A549 (cell line): ENCODE measurements around the gene FOSL1. TPM values are rescaled to one million over a fixed set of nuclear protein-coding genes. Genes with fewer than 3 reads are reported as not detected.

ENCODE experiments used
- ATAC-seq, 2 experiments: fragments of 200-7000 bp in 1 of 2; fragments of >200 bp in 1 of 2; cut with Nextera tagmentation in 1 of 2; cut with Tn5 transposase in 1 of 2; 3 replicates each; pipeline versions ENCODE4 v1.8.0 to v1.9.1; 2018 to 2020; ENCODE audit warnings: mild to moderate bottlenecking in 1 of 2, moderate library complexity in 1 of 2
- CTCF ChIA-PET: fragments of 300-600 bp; sonication (Branson Sonifier 250); formaldehyde crosslinking; extraction: SDS; loops from one replicate; lab custom pipeline; 2021; ENCODE audit warnings: antibody characterized with exemption, inconsistent platforms; lab: Yijun Ruan, JAX
- POLR2A ChIA-PET: fragments of 350-600 bp; formaldehyde crosslinking; extraction: SDS; loops from one replicate; lab custom pipeline; 2021; ENCODE audit warnings: antibody characterized with exemption, inconsistent platforms; lab: Yijun Ruan, JAX
- DNase-seq, 2 experiments: peaks; one replicate each; pipeline versions ENCODE4 v3.0.0 to v3.0.0-alpha.2; 2011 to 2016; ENCODE audit warnings: low read depth in 1 of 2, low spot score in 1 of 2
- FAIRE-seq: peaks from 2 replicates; lab custom pipeline; 2011; peaks lifted over from hg19 to GRCh38; lab: Jason Lieb, UNC
- H3K27ac ChIP-seq, 2 experiments: fragments of >200 bp; sonication (Bioruptor Twin); formaldehyde crosslinking; 3 replicates each; pipeline ENCODE4 v1.5.1; 2016 to 2017
- H3K4me1 ChIP-seq: fragments of >200 bp; sonication (Bioruptor Twin); formaldehyde crosslinking; 3 replicates; pipeline ENCODE4 v1.6.1; 2016
- H3K4me2 ChIP-seq: fragments of >200 bp; sonication (Bioruptor Twin); formaldehyde crosslinking; 3 replicates; pipeline ENCODE4 v1.6.1; 2016
- H3K4me3 ChIP-seq: fragments of >200 bp; sonication (Bioruptor Twin); formaldehyde crosslinking; 3 replicates; pipeline ENCODE4 v1.5.1; 2016
- H3K9me3 ChIP-seq: fragments of >200 bp; sonication (Bioruptor Twin); formaldehyde crosslinking; 3 replicates; pipeline ENCODE4 v1.6.1; 2016
- ATOH8 ChIP-seq: fragments of 250-450 bp; sonication (Bioruptor Pico); IDR thresholded peaks from 2 replicates; pipeline ENCODE4 v1.5.0; 2020; ENCODE audit warnings: low read depth, mild to moderate bottlenecking, moderate library complexity
- CBX2 ChIP-seq: fragments of 200-600 bp; sonication (generic); IDR thresholded peaks from 2 replicates; pipeline ENCODE4 v1.6.1; 2016; ENCODE audit warnings: low read depth, mild to moderate bottlenecking, borderline replicate concordance
- CBX8 ChIP-seq: fragments of 200-600 bp; sonication (generic); IDR thresholded peaks from 2 replicates; pipeline ENCODE4 v1.6.1; 2016
- CHD2 ChIP-seq: fragments of 150-350 bp; IDR thresholded peaks from 2 replicates; pipeline ENCODE4 v1.6.1; 2014; ENCODE audit warnings: low read length; ENCODE audit not compliant: partially characterized antibody
- E2F6 ChIP-seq: IDR thresholded peaks from 2 replicates; pipeline ENCODE4 v1.6.1; 2012; ENCODE audit warnings: low read depth, borderline replicate concordance
- FOSB ChIP-seq: fragments of 250-450 bp; sonication (Bioruptor Pico); IDR thresholded peaks from 2 replicates; pipeline ENCODE4 v1.5.0; 2020; ENCODE audit warnings: mild to moderate bottlenecking, moderate library complexity
- FOSL2 ChIP-seq, 2 experiments: fragments of 450-650 bp in 1 of 2; fragments of >200 bp in 1 of 2; sonication (Bioruptor Twin) in 1 of 2; formaldehyde crosslinking; IDR thresholded peaks; 2 replicates each; pipeline versions ENCODE4 v1.5.0 to v1.6.1; 2016 to 2020; ENCODE audit warnings: mild to moderate bottlenecking in 1 of 2, moderate library complexity in 1 of 2
- FOXS1 ChIP-seq: fragments of 250-450 bp; sonication (Bioruptor Pico); IDR thresholded peaks from 2 replicates; pipeline ENCODE4 v1.5.0; 2020; ENCODE audit warnings: mild to moderate bottlenecking, moderate library complexity
- HOXB13 ChIP-seq: fragments of 250-450 bp; sonication (Bioruptor Pico); IDR thresholded peaks from 2 replicates; pipeline ENCODE4 v1.5.0; 2020; ENCODE audit warnings: low read depth, mild to moderate bottlenecking, moderate library complexity
- HOXB5 ChIP-seq: fragments of 250-450 bp; sonication (Bioruptor Pico); IDR thresholded peaks from 2 replicates; pipeline ENCODE4 v1.5.0; 2020; ENCODE audit warnings: mild to moderate bottlenecking, moderate library complexity
- MAX ChIP-seq: IDR thresholded peaks from 2 replicates; pipeline ENCODE4 v1.6.1; 2012
- MYC ChIP-seq: IDR thresholded peaks from 2 replicates; pipeline ENCODE4 v1.6.1; 2012; ENCODE audit warnings: mild to moderate bottlenecking, inconsistent platforms, low read length, improper control_type of control experiment, borderline replicate concordance
- NPAS2 ChIP-seq: fragments of 250-450 bp; sonication (Bioruptor Pico); IDR thresholded peaks from 2 replicates; pipeline ENCODE4 v1.8.0; 2022; ENCODE audit warnings: mild to moderate bottlenecking, moderate library complexity, borderline replicate concordance
- NR3C1 ChIP-seq: fragments of >200 bp; sonication (Bioruptor Twin); formaldehyde crosslinking; IDR thresholded peaks from 3 replicates; pipeline ENCODE4 v1.6.1; 2017
- POLR2A ChIP-seq: IDR thresholded peaks from 2 replicates; pipeline ENCODE4 v1.6.1; 2012; ENCODE audit warnings: mild to moderate bottlenecking, low read length
- POLR2AphosphoS2 ChIP-seq: conservative IDR thresholded peaks from 2 replicates; pipeline ENCODE4 v1.6.1; 2012; ENCODE audit warnings: low read length, improper control_type of control experiment, inconsistent platforms
- RNF2 ChIP-seq: fragments of 200-600 bp; sonication (generic); IDR thresholded peaks from 2 replicates; pipeline ENCODE4 v1.6.1; 2016; ENCODE audit warnings: low read depth, mild to moderate bottlenecking, antibody characterized with exemption, moderate library complexity, borderline replicate concordance
- SMC3 ChIP-seq: fragments of >200 bp; sonication (Bioruptor Twin); formaldehyde crosslinking; IDR thresholded peaks from 3 replicates; pipeline ENCODE4 v1.6.1; 2018; ENCODE audit warnings: inconsistent platforms
- TFCP2L1 ChIP-seq: fragments of 250-450 bp; sonication (Bioruptor Pico); IDR thresholded peaks from 2 replicates; pipeline ENCODE4 v1.5.0; 2021; ENCODE audit warnings: mild to moderate bottlenecking
- USF2 ChIP-seq: fragments of 450-650 bp; IDR thresholded peaks from 2 replicates; pipeline ENCODE4 v1.6.1; 2014; ENCODE audit warnings: antibody characterized with exemption
- ZFP36 ChIP-seq: fragments of 450-650 bp; IDR thresholded peaks from 2 replicates; pipeline ENCODE4 v1.6.1; 2014; ENCODE audit warnings: borderline replicate concordance; ENCODE audit not compliant: partially characterized antibody
- ZSCAN20 ChIP-seq: fragments of 250-450 bp; sonication (Bioruptor Pico); IDR thresholded peaks from 2 replicates; pipeline ENCODE4 v1.8.0; 2022; ENCODE audit warnings: mild to moderate bottlenecking, moderate library complexity
- WGBS: methylation state at CpG from one replicate; pipeline ENCODE4 v1.1.6; 2017; ENCODE audit errors: missing lambda C conversion rate; 5-methylcytosine and 5-hydroxymethylcytosine counted together
- polyA plus RNA-seq, 4 experiments: library from polyadenylated mRNA; depleted of rRNA in 3 of 4; stranded (reverse); fragments of >200 nt; fragmentation: RNase III in 1 of 4; extraction: RNeasy Plus Mini Kit Qiagen cat#74134 plus additional on column Dnase treatment in 1 of 4; gene quantifications; 2 replicates in 3 of 4; 3 replicates in 1 of 4; pipeline ENCODE4 v1.2.3, GENCODE V29; 2011 to 2017
- TF ChIP-seq, protein P1 (sequence below): fragments of >200 bp; sonication (Bioruptor Twin); formaldehyde crosslinking; IDR thresholded peaks from 3 replicates; pipeline ENCODE4 v1.6.1; 2016
- TF ChIP-seq, protein P2 (sequence below): fragments of >200 bp; sonication (Bioruptor Twin); formaldehyde crosslinking; IDR thresholded peaks from 2 replicates; pipeline ENCODE4 v1.6.1; 2016
- TF ChIP-seq, protein P3 (sequence below): fragments of 250-450 bp; sonication (Bioruptor Pico); IDR thresholded peaks from 2 replicates; pipeline ENCODE4 v1.5.0; 2021; ENCODE audit warnings: mild to moderate bottlenecking, moderate library complexity, borderline replicate concordance
- TF ChIP-seq, protein P4 (sequence below): fragments of >200 bp; sonication (Bioruptor Twin); formaldehyde crosslinking; IDR thresholded peaks from 3 replicates; pipeline ENCODE4 v1.5.1; 2016

FOSL1 gene
- polyA plus RNA-seq, 2 of the 4 experiments (the other 2 are of a cell fraction) = 6.7 to 24.1 TPM

DNA sequence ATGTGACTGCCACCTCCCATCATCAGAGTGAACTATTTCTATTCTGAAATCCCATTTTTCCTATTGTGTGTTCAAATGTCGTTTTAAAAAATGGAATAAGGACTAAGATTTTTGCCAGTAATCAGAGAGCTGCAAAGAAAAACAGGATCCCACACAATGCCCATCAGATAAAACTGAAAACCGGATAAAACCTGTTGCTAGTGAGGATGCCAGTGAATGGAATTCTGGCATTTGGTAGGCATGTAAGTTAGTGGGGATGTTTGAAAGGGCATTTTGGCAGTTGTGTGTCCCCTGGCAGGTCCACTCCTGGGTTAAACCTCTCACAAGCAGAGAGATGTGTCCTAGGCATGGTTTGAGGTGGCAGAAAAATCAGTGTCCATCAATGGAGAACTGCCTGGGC is 25.2 kb upstream of the FOSL1 start:
- TF ChIP-seq POLR2AphosphoS2 (no peak), NR3C1 (no peak), CBX8 (no peak), ZFP36 (no peak), SMC3 (no peak), CBX2 (no peak), E2F6 (no peak), RNF2 (no peak), FOXS1 (no peak), MYC (no peak)
- TF ChIP-seq, protein P1, sequence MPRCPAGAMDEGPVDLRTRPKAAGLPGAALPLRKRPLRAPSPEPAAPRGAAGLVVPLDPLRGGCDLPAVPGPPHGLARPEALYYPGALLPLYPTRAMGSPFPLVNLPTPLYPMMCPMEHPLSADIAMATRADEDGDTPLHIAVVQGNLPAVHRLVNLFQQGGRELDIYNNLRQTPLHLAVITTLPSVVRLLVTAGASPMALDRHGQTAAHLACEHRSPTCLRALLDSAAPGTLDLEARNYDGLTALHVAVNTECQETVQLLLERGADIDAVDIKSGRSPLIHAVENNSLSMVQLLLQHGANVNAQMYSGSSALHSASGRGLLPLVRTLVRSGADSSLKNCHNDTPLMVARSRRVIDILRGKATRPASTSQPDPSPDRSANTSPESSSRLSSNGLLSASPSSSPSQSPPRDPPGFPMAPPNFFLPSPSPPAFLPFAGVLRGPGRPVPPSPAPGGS = no peak
- TF ChIP-seq, protein P2, sequence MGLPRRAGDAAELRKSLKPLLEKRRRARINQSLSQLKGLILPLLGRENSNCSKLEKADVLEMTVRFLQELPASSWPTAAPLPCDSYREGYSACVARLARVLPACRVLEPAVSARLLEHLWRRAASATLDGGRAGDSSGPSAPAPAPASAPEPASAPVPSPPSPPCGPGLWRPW = no peak
- TF ChIP-seq, protein P3, sequence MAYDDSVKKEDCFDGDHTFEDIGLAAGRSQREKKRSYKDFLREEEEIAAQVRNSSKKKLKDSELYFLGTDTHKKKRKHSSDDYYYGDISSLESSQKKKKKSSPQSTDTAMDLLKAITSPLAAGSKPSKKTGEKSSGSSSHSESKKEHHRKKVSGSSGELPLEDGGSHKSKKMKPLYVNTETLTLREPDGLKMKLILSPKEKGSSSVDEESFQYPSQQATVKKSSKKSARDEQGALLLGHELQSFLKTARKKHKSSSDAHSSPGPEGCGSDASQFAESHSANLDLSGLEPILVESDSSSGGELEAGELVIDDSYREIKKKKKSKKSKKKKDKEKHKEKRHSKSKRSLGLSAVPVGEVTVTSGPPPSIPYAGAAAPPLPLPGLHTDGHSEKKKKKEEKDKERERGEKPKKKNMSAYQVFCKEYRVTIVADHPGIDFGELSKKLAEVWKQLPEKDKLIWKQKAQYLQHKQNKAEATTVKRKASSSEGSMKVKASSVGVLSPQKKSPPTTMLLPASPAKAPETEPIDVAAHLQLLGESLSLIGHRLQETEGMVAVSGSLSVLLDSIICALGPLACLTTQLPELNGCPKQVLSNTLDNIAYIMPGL (CRISPR knock-in tag) = no peak
- DNase-seq = no peak
- ATAC-seq = no peak
- H3K9me3 ChIP-seq = no peaks in the 10 kb centered on the region
- peaks cover 6% of the 10 kb centered on the region for H3K4me1 ChIP-seq
- WGBS = 59% methylated on average over 2 of the region's 2 CpGs
- H3K27ac ChIP-seq = no peak overlapping the region
- ChIA-PET CTCF (interaction anchor here (0.8 to 31.6 kb wide), 2 partner anchors 12 to 32 kb away, joined by 3 to 618 read pairs; partner anchors contain the start of genes CCDC85B, FIBP and FOSL1), POLR2A (no interaction called here)
- no peak overlapping the region for H3K4me2 ChIP-seq
- no peak overlapping the region for H3K4me3 ChIP-seq
- FAIRE-seq = no peak

DNA sequence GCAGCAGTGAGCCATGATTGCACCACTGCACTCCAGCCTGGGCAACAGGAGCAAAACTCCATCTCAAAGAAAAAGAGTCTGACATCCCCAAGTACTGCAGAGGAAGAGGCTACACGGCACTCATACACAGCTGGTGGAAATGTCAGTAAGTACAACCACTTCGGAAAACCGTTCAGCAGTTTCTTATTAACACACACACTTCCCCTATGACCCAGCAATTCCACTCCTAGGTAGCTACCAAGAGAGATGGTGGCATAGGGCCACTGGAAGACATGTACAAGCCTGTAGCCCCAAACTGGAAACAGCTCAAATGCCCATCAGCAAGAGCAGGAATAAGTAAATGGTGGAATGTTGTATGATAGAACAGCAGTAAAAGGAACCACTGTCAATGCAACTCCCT is 22.4 kb upstream of the FOSL1 start:
- 88% methylated on average over 3 of the region's 3 CpGs for WGBS
- no peak for DNase-seq
- CTCF ChIA-PET = interaction anchor here (1.0 to 31.6 kb wide), 7 partner anchors 10 to 67 kb away, joined by 3 to 618 read pairs (median 5); partner anchors contain the start of genes CCDC85B, FIBP and FOSL1
- no peak for FAIRE-seq
- H3K4me3 ChIP-seq = no peak overlapping the region
- no peaks in the 10 kb centered on the region for H3K9me3 ChIP-seq
- no peak overlapping the region for H3K4me2 ChIP-seq
- ATAC-seq = no peak
- H3K27ac ChIP-seq = no peak overlapping the region
- H3K4me1 ChIP-seq = peaks cover 17% of the 10 kb centered on the region
- TF ChIP-seq HOXB13 (CRISPR knock-in tag) = no peak
- no peak for TF ChIP-seq POLR2A
- no peak for TF ChIP-seq RNF2
- TF ChIP-seq ATOH8 (CRISPR knock-in tag) = no peak
- no peak for TF ChIP-seq FOSB (CRISPR knock-in tag)
- TF ChIP-seq HOXB5 (CRISPR knock-in tag) = no peak
- TF ChIP-seq ZSCAN20 (CRISPR knock-in tag) = no peak
- TF ChIP-seq FOSL2 (IDR thresholded peaks at IDR 0.05) = no peak
- TF ChIP-seq FOSL2 (CRISPR knock-in tag; IDR thresholded peaks at IDR 0.05) = no peak
- no peak for TF ChIP-seq NPAS2
- no peak for TF ChIP-seq CHD2
- no peak for TF ChIP-seq MAX
- TF ChIP-seq NR3C1 = no peak
- no peak for TF ChIP-seq TFCP2L1 (CRISPR knock-in tag)
- no peak for TF ChIP-seq MYC
- TF ChIP-seq, protein P4, sequence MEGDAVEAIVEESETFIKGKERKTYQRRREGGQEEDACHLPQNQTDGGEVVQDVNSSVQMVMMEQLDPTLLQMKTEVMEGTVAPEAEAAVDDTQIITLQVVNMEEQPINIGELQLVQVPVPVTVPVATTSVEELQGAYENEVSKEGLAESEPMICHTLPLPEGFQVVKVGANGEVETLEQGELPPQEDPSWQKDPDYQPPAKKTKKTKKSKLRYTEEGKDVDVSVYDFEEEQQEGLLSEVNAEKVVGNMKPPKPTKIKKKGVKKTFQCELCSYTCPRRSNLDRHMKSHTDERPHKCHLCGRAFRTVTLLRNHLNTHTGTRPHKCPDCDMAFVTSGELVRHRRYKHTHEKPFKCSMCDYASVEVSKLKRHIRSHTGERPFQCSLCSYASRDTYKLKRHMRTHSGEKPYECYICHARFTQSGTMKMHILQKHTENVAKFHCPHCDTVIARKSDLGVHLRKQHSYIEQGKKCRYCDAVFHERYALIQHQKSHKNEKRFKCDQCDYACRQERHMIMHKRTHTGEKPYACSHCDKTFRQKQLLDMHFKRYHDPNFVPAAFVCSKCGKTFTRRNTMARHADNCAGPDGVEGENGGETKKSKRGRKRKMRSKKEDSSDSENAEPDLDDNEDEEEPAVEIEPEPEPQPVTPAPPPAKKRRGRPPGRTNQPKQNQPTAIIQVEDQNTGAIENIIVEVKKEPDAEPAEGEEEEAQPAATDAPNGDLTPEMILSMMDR = no peak
- TF ChIP-seq USF2 = no peak
- POLR2A ChIA-PET = interaction anchor here (1.1 kb wide), 1 partner anchor 33 kb away, joined by 3 read pairs; no protein-coding TSS in a partner anchor
